GM21723 (cell line): ENCODE results near the gene SPATA9.

Source experiments
- ATAC-seq: cut with Tn5 transposase; IDR thresholded peaks from one replicate; pipeline ENCODE4 v1.9.1; 2021; ENCODE audit warnings: mild to moderate bottlenecking, moderate library complexity; ENCODE audit not compliant: unreplicated experiment

Gene SPATA9

DNA sequence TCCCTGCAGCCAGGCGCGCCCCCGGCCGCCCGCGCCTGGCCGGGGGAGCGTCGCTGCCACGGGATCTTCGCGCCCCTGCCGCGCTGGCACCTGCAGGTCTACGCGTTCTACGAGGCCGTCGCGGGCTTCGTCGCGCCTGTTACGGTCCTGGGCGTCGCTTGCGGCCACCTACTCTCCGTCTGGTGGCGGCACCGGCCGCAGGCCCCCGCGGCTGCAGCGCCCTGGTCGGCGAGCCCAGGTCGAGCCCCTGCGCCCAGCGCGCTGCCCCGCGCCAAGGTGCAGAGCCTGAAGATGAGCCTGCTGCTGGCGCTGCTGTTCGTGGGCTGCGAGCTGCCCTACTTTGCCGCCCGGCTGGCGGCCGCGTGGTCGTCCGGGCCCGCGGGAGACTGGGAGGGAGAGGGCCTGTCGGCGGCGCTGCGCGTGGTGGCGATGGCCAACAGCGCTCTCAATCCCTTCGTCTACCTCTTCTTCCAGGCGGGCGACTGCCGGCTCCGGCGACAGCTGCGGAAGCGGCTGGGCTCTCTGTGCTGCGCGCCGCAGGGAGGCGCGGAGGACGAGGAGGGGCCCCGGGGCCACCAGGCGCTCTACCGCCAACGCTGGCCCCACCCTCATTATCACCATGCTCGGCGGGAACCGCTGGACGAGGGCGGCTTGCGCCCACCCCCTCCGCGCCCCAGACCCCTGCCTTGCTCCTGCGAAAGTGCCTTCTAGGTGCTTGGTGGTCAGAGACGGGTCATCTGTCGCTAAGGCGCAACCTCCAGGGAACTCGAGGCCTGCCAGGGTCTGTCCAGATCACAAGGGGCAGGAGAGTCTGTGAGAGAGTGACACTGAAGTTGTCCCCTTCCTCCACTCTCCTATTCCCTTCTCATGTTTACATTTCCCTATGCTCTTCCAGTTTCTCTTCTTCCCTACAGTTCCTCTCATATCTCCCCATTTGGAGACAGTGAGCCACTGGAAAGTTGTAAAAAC lies 61.6 kb downstream of the SPATA9 start:
- peak; percentile 52 for ATAC-seq

DNA sequence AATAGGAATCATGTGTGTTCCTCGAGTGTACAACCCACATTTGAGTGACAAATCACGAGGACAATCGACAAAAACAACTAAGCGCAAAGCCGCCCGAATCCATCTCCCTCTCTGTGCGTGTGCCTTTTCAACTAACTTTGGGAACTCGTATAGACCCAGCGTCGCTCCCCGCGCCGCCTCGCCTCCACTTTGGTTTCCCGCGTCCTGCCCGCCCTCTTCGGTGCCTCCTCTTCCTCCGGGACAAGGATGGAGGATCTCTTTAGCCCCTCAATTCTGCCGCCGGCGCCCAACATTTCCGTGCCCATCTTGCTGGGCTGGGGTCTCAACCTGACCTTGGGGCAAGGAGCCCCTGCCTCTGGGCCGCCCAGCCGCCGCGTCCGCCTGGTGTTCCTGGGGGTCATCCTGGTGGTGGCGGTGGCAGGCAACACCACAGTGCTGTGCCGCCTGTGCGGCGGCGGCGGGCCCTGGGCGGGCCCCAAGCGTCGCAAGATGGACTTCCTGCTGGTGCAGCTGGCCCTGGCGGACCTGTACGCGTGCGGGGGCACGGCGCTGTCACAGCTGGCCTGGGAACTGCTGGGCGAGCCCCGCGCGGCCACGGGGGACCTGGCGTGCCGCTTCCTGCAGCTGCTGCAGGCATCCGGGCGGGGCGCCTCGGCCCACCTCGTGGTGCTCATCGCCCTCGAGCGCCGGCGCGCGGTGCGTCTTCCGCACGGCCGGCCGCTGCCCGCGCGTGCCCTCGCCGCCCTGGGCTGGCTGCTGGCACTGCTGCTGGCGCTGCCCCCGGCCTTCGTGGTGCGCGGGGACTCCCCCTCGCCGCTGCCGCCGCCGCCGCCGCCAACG lies 62.5 kb downstream of the SPATA9 start, which contains the start of gene GPR150:
Gene GPR150, plus strand, starts transcription at position 58 of the 840 bp plus-strand sequence. Its CDS starts 189 bp downstream, at position 247.
- ATAC-seq, result peak; percentile 69

DNA sequence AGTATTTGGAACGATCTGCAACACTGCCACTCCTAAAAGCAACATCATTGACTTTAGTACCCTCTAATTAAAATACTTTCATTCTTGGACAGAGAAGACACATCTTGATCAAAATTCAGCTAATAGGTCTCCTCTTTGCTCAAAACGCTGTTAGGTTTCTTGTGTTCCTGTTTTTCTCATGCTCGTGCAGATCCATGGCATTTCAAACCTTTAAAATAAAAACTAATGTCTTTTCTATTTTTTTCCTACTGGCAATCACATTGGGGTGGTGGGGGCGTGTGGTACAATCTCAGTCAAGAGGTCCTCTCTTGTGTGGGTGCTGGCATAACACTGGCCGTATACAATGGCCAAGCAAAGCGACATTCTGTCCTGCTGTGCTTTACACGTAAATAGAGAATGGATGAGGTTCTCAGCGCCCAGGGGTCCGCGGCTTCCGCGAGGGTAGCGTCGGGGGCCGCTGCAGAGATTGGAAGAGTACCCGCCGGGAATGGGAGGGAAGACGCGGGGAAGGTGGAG lies 63.2 kb downstream of the SPATA9 start:
- no peak for ATAC-seq

DNA sequence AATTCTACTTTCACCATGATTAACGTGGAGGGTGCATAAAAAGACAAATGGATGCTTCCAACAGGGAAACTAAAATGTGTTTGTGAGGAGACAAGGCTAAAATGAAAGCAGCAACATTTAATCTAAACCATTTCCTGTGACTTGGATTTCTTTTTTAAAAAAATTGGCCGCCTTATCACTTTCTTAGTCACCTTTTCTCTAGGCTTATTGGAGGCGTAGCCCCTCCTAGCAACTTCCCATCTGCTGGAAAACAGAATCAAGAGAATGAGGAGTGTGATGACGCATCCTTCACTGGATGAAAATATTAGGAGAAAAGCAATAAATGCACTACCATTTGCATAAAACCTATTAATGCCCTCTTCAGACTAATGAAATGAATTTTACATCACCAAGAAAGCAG lies 63.7 kb downstream of the SPATA9 start:
- no peak for ATAC-seq

DNA sequence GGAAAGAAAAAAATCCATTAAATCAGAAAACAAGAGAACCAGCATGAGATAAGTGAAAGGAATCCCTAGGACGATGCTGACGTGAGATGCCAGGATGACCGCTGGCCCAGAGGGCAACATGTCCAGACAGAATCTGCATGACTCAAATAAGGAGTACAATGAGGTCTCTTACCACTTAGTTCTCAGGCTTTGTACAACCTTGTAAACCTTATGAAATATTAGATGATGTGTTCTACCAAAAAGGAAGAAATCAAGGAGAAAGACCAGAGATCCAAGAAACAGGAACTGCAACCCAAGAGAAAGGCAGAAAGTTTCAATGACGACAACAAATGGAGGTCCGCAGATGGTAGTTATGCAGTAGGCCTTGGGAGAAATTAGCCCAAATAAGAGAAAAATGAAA lies 65.7 kb downstream of the SPATA9 start:
- ATAC-seq, result no peak

DNA sequence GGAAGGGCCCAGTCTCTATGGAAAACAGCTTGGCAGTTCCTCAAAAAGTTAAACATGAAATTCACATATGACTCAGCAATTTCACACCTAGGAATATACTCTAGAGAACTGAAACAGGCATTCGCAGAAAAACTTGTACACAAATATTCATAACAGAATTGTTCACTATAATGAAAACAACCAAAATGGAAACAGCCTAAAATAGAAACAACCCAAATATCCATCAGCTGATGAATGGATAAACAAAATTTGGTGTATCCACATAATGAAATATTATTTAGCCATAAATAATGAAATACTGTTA lies 67.7 kb downstream of the SPATA9 start:
- ATAC-seq, result peak; percentile 52

DNA sequence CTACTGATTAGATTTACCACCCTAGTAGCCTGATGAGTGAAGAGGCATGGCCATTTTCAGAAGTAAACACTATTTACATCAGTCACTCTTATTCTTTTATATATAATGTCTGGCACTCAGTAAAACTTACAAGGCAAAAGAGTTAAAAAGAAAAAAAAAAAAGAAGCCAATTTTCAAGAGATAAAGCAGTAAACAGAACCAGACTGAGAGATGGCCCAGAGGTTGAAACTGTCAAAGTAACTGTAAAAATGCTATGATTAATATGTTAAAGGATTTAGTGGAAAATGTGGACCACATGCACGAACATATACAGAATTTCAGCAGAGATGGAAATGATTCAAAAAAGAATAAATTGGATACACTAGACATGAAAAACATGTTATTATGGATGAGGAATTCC lies 69.3 kb downstream of the SPATA9 start:
- ATAC-seq, result no peak

DNA sequence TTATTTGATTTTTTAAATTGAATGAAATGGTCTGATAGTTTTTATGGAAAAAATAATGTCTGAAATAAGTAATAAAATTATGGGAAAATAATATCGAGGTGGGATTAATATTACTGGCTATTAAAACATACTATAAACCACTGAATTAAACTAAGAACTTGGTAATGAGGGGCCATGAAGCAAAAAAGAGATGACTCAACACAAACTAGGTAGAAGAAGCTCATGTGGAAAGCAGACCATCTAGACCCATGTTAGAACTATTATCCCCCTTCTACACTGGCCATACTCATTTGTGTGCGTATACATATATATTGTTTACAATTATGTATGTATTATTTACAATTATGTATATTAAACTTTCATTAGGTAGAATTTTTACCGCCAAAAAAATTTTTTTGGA lies 71.4 kb downstream of the SPATA9 start:
- ATAC-seq, result no peak

DNA sequence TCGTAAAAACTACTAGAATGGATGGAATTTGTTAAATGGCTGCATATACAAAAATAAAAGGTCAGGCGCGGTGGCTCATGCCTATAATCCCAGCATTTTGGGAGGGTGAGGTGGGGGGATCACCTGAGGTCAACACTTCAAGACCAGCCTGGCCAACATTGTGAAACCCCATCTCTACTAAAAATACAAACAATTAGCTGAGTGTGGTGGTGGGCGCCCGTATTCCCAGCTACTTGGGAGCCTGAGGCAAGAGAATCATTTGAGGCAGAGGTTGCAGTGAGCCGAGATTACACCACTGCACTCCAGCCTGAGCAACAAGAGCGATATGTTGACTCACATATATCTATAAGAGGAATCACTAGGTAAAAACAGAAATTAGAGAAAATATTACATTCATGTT lies 72.2 kb downstream of the SPATA9 start:
- ATAC-seq, result no peak

DNA sequence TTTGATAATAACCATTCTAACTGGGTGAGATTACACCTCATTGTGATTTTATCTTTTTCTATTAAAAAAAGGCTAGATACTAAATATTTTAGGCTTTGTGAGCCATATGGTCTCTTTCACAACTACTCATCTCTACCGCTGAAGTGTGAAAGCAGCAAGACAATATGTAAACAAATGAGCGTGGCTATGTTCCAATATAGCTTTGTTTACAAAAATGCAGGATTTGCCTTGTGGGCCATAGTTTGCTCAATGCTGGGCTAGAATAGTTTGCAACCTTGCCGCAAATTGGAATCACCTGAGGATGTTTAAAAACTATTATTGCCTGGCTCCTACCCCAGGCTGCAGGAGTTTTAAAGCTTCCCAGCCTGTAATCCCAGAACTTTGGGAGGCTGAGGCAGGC lies 73.1 kb downstream of the SPATA9 start:
- no peak for ATAC-seq
